GM18520 (cell line): ENCODE results near the gene CALHM6.
"Not testable (repeated sequence)": the region's sequence is repeated elsewhere in the genome, so short reads cannot be mapped to it uniquely, and the experiment has no call there.

Experiments
- ATAC-seq: cut with Tn5 transposase; IDR thresholded peaks from one replicate; pipeline ENCODE4 v1.9.1; 2021; ENCODE audit not compliant: unreplicated experiment

CALHM6 gene

GRCh38 chr6:116472706-116473105 lies 11.5 kb downstream of the CALHM6 start:
- ATAC-seq, result no peak

GRCh38 chr6:116475141-116475540 lies 14.0 kb downstream of the CALHM6 start:
- ATAC-seq, result no peak

- peak; percentile 100 for ATAC-seq
These were observed 15.0 kb downstream of the CALHM6 start for GRCh38 chr6:116476002-116476678.

- no peak for ATAC-seq
These were observed 21.6 kb downstream of the CALHM6 start for GRCh38 chr6:116482780-116483179.

- ATAC-seq, result no peak
These were observed 22.4 kb downstream of the CALHM6 start for GRCh38 chr6:116483616-116484015.

- ATAC-seq, result no peak
These were observed 24.5 kb downstream of the CALHM6 start for GRCh38 chr6:116485559-116486184.

- no peak for ATAC-seq
These were observed 30.6 kb downstream of the CALHM6 start for GRCh38 chr6:116491610-116492330.

- no peak for ATAC-seq
These were observed 31.3 kb downstream of the CALHM6 start for GRCh38 chr6:116492331-116493067.

GRCh38 chr6:116495161-116495560 lies 34.0 kb downstream of the CALHM6 start:
- not testable (repeated sequence) for ATAC-seq

- ATAC-seq, result no peak
These were observed 36.0 kb downstream of the CALHM6 start for GRCh38 chr6:116497113-116497676.

GRCh38 chr6:116500969-116501433 lies 39.8 kb downstream of the CALHM6 start:
- no peak for ATAC-seq

- ATAC-seq, result no peak
These were observed 46.1 kb downstream of the CALHM6 start for GRCh38 chr6:116507324-116507723.

GRCh38 chr6:116508527-116508926 lies 47.4 kb downstream of the CALHM6 start:
- no peak for ATAC-seq

GRCh38 chr6:116511424-116512110 lies 50.4 kb downstream of the CALHM6 start, which contains the start of gene CALHM5:
CALHM5 (plus strand) TSS chr6:116511639; CDS start chr6:116511697, 58 bp downstream.
- no peak for ATAC-seq

- no peak for ATAC-seq
These were observed 51.0 kb downstream of the CALHM6 start for GRCh38 chr6:116512111-116512559.

GRCh38 chr6:116512734-116513133 lies 51.6 kb downstream of the CALHM6 start:
- no peak for ATAC-seq
